HCT116 (cell line): ENCODE results near the gene NYAP1. TPM values are rescaled to one million over a fixed set of nuclear protein-coding genes. Genes with fewer than 3 reads are reported as not detected.

Experiments used
- ATAC-seq: fragments of 200-7000 bp; cut with Tn5 transposase; 2 replicates; pipeline ENCODE4 v1.9.1; 2020; ENCODE audit warnings: mild to moderate bottlenecking, moderate library complexity
- BruUV-seq: library from RNA; stranded (reverse); fragments of 400-500 nt; replicated peaks from 2 replicates; lab custom pipeline; 2021; lab: Mats Ljungman, UMichigan
- CTCF ChIA-PET: fragments of 300-600 bp; sonication (Branson Sonifier 250); formaldehyde crosslinking; loops from one replicate; lab custom pipeline; 2021; ENCODE audit warnings: antibody characterized with exemption; lab: Charles Lee
- POLR2A ChIA-PET: fragments of 300-600, 350-600 bp; sonication (Branson Sonifier 250); formaldehyde crosslinking; loops from one replicate; lab custom pipeline; 2021; ENCODE audit warnings: antibody characterized with exemption; lab: Charles Lee
- RAD21 ChIA-PET, 2 experiments: fragments of 300-600 bp; sonication (Branson Sonifier 250); formaldehyde crosslinking; loops; one replicate each; lab custom pipeline; 2023; ENCODE audit warnings: low total read pairs in 2 of 2; ENCODE audit not compliant: uncharacterized antibody in 2 of 2, unreplicated experiment in 2 of 2, low non-redundant PET in 1 of 2; lab: Charles Lee
- DNase-seq: peaks from one replicate; pipeline ENCODE4 v3.0.0-alpha.2; 2010; ENCODE audit warnings: low read depth, low spot score
- H2AFZ ChIP-seq: fragments of 200-600 bp; shearing (Covaris generic), sonication (generic); 2 replicates; pipeline ENCODE4 v1.6.1; 2017; ENCODE audit warnings: low read depth, mixed run types, mixed read lengths, antibody characterized with exemption, low read length; ENCODE audit not compliant: poor library complexity, severe bottlenecking
- H3K27ac ChIP-seq: 2 replicates; pipeline ENCODE4 v1.5.1; 2012; ENCODE audit warnings: low read depth, low read length
- H3K27me3 ChIP-seq: fragments of 200-600 bp; sonication (generic); 2 replicates; pipeline ENCODE4 v1.6.1; 2016; ENCODE audit warnings: mixed run types, low read length, mixed read lengths; ENCODE audit not compliant: insufficient read depth
- H3K36me3 ChIP-seq, 2 experiments: fragments of 200-500 bp in 1 of 2; fragments of 200-600 bp in 1 of 2; sonication (Bioruptor generic) in 1 of 2; sonication (generic) in 1 of 2; 2 replicates each; pipeline versions ENCODE4 v1.5.1 to v1.6.1; 2014 to 2016; ENCODE audit warnings: low read length in 2 of 2, inconsistent platforms in 1 of 2, mixed read lengths in 1 of 2, mixed run types in 1 of 2; ENCODE audit not compliant: insufficient read depth in 2 of 2, control insufficient read depth in 1 of 2
- H3K4me1 ChIP-seq, 2 experiments: fragments of 200-600 bp in 1 of 2; sonication (generic) in 1 of 2; 2 replicates each; pipeline versions ENCODE4 v1.5.1 to v1.6.1; 2012 to 2017; ENCODE audit warnings: low read length in 2 of 2, inconsistent platforms in 1 of 2, mild to moderate bottlenecking in 1 of 2, mixed read lengths in 1 of 2, mixed run types in 1 of 2, moderate library complexity in 1 of 2; ENCODE audit not compliant: insufficient read depth in 2 of 2, control insufficient read depth in 1 of 2
- H3K4me2 ChIP-seq: fragments of 200-600 bp; sonication (generic); 2 replicates; pipeline ENCODE4 v1.6.1; 2017; ENCODE audit warnings: mixed run types, low read length, mixed read lengths
- H3K4me3 ChIP-seq, 2 experiments: fragments of 200-600 bp in 1 of 2; sonication (generic) in 1 of 2; replicated peaks in 1 of 2; 2 replicates each; pipeline ENCODE4 v1.5.1; 2011 to 2016; ENCODE audit warnings: low read length in 2 of 2, control low read depth in 1 of 2, low read depth in 1 of 2, mild to moderate bottlenecking in 1 of 2, mixed read lengths in 1 of 2, mixed run types in 1 of 2
- H3K79me2 ChIP-seq: fragments of 200-600 bp; sonication (generic); 2 replicates; pipeline ENCODE4 v1.6.1; 2017; ENCODE audit warnings: mild to moderate bottlenecking, mixed run types, low read length, moderate library complexity, mixed read lengths; ENCODE audit not compliant: insufficient read depth
- H3K9ac ChIP-seq: fragments of 200-600 bp; sonication (generic); 2 replicates; pipeline ENCODE4 v1.6.1; 2016; ENCODE audit warnings: low read length, mixed read lengths
- H3K9me2 ChIP-seq: fragments of 200-600 bp; sonication (generic), shearing (Covaris generic); 2 replicates; pipeline ENCODE4 v1.6.1; 2017; ENCODE audit warnings: mixed run types, mild to moderate bottlenecking, moderate library complexity; ENCODE audit not compliant: insufficient read depth
- H3K9me3 ChIP-seq, 2 experiments: fragments of 200-500 bp in 1 of 2; fragments of 200-600 bp in 1 of 2; sonication (Bioruptor generic) in 1 of 2; sonication (generic) in 1 of 2; 2 replicates each; pipeline ENCODE4 v1.6.1; 2014 to 2017; ENCODE audit warnings: low read length in 2 of 2, mixed read lengths in 2 of 2, inconsistent platforms in 1 of 2, low read depth in 1 of 2, mild to moderate bottlenecking in 1 of 2, mixed run types in 1 of 2, moderate library complexity in 1 of 2; ENCODE audit not compliant: control insufficient read depth in 1 of 2, insufficient read depth in 1 of 2
- H4K20me1 ChIP-seq: fragments of 200-600 bp; sonication (generic), shearing (Covaris generic); 2 replicates; pipeline ENCODE4 v1.6.1; 2017; ENCODE audit warnings: mixed run types, mild to moderate bottlenecking, moderate library complexity; ENCODE audit not compliant: insufficient read depth
- CBX3 ChIP-seq: IDR thresholded peaks from 2 replicates; pipeline ENCODE4 v1.6.1; 2012; ENCODE audit warnings: low read depth
- CEBPB ChIP-seq: IDR thresholded peaks from 2 replicates; pipeline ENCODE4 v1.6.1; 2012; ENCODE audit warnings: low read depth
- CTCF ChIP-seq, 3 experiments: fragments of 200-600 bp in 1 of 3; sonication (generic) in 1 of 3; IDR thresholded peaks in 2 of 3; conservative IDR thresholded peaks in 1 of 3; 2 replicates each; pipeline ENCODE4 v1.5.1; 2012 to 2017; ENCODE audit warnings: low read depth in 2 of 3, low read length in 2 of 3, antibody characterized with exemption in 1 of 3, borderline replicate concordance in 1 of 3, control low read depth in 1 of 3, mild to moderate bottlenecking in 1 of 3, mixed read lengths in 1 of 3, mixed run types in 1 of 3, moderate library complexity in 1 of 3; ENCODE audit not compliant: insufficient read depth in 1 of 3
- EZH2 ChIP-seq: fragments of 200-600 bp; sonication (generic); IDR thresholded peaks from 2 replicates; pipeline ENCODE4 v1.6.1; 2017; ENCODE audit warnings: antibody characterized with exemption, mixed run types
- EZH2phosphoT487 ChIP-seq: fragments of 200-600 bp; IDR thresholded peaks from 2 replicates; pipeline ENCODE4 v1.6.1; 2018; ENCODE audit warnings: antibody characterized with exemption, borderline replicate concordance
- FOSL1 ChIP-seq: IDR thresholded peaks from 2 replicates; pipeline ENCODE4 v1.6.1; 2012; ENCODE audit warnings: low read depth
- JUND ChIP-seq: IDR thresholded peaks from 2 replicates; pipeline ENCODE4 v1.6.1; 2012
- POLR2A ChIP-seq: IDR thresholded peaks from 2 replicates; pipeline ENCODE4 v1.7.0; 2011; ENCODE audit warnings: borderline replicate concordance; ENCODE audit not compliant: insufficient read depth, insufficient read length; ENCODE audit errors: extremely low read depth
- REST ChIP-seq: IDR thresholded peaks from 2 replicates; pipeline ENCODE4 v1.6.1; 2012; ENCODE audit warnings: low read depth
- SIN3A ChIP-seq: IDR thresholded peaks from 2 replicates; pipeline ENCODE4 v1.6.1; 2012; ENCODE audit warnings: low read depth
- SP1 ChIP-seq: IDR thresholded peaks from 2 replicates; pipeline ENCODE4 v1.6.1; 2012; ENCODE audit warnings: low read depth
- SRF ChIP-seq: IDR thresholded peaks from 2 replicates; pipeline ENCODE4 v1.6.1; 2012; ENCODE audit warnings: low read depth
- TCF7L2 ChIP-seq: IDR thresholded peaks from 2 replicates; pipeline ENCODE4 v1.7.0; 2011; ENCODE audit warnings: borderline replicate concordance, inconsistent platforms; ENCODE audit not compliant: insufficient read depth, insufficient read length; ENCODE audit errors: extremely low read depth
- YY1 ChIP-seq: IDR thresholded peaks from 2 replicates; pipeline ENCODE4 v1.6.1; 2011; ENCODE audit warnings: low read length, low read depth, moderate library complexity, mild to moderate bottlenecking; ENCODE audit not compliant: insufficient replicate concordance; ENCODE audit errors: extremely low read depth
- ZBTB33 ChIP-seq: IDR thresholded peaks from 2 replicates; pipeline ENCODE4 v1.6.1; 2011; ENCODE audit warnings: mild to moderate bottlenecking, low read length, moderate library complexity; ENCODE audit not compliant: insufficient replicate concordance; ENCODE audit errors: extremely low read depth
- ZFX ChIP-seq: fragments of 450-650 bp; IDR thresholded peaks from 2 replicates; pipeline ENCODE4 v1.6.1; 2017
- ZNF274 ChIP-seq: fragments of 200-500 bp; sonication (Bioruptor generic); IDR thresholded peaks from 2 replicates; pipeline ENCODE4 v1.6.1; 2014; ENCODE audit warnings: mild to moderate bottlenecking, low read depth, low read length, inconsistent platforms
- intact Hi-C: fragments of 100-400 bp; cut with micrococcal nuclease; formaldehyde crosslinking; loops from 2 replicates; pipeline ENCODE4 v1.10.0; 2022
- total RNA-seq: library from RNA; stranded (reverse); gene quantifications from one replicate; pipeline ENCODE4 v1.2.1, GENCODE V29; 2021; ENCODE audit not compliant: unreplicated experiment

The NYAP1 gene
- total RNA-seq, 1 experiment from 2014 or later = 6.7 TPM

GRCh38 chr7:100543586-100543985 is 59.9 kb downstream of the NYAP1 start:
- Histone ChIP-seq H3K79me2 (peaks cover 20% of the 10 kb centered on the region; the same call in 1 of the 2 replicates), H3K4me2 (peak overlapping the region; percentile 79)
- RAD21 ChIA-PET = no interaction called here

More at GRCh38 chr7:100543586-100543985, 59.9 kb downstream of the NYAP1 start:
- Histone ChIP-seq H3K27ac (peak overlapping the region; percentile 95), H3K27me3 (no peaks in the 10 kb centered on the region), H3K9me2 (no peaks in the 10 kb centered on the region), H3K4me3 (no peak overlapping the region), H3K36me3 (no peaks in the 10 kb centered on the region), H2AFZ (no peak overlapping the region), H3K4me1 (peaks cover 56 to 67% of the 10 kb centered on the region in 2 experiments), H4K20me1 (no peaks in the 10 kb centered on the region), H3K9ac (peak overlapping the region; percentile 31), H3K9me3 (no peaks in the 10 kb centered on the region)
- no TSS peak for BruUV-seq
- POLR2A ChIA-PET = no interaction called here
- CTCF ChIA-PET = interaction anchor here (1.1 kb wide), 1 partner anchor 16 kb away, joined by 3 read pairs; no protein-coding TSS in a partner anchor
- no peak for DNase-seq
- intact Hi-C loops = no loop called here
- no peak for ATAC-seq
- TF ChIP-seq POLR2A = no peak
- no peak for TF ChIP-seq SRF
- no peak for TF ChIP-seq ZFX
- TF ChIP-seq SIN3A = no peak
- no peak for TF ChIP-seq CEBPB
- TF ChIP-seq CTCF (IDR thresholded peaks at IDR 0.05 in 2 of 3, conservative IDR thresholded peaks at IDR 0.05 in 1 of 3; ENCODE audit: borderline replicate concordance in 1 of 3, insufficient read depth in 1 of 3, low read depth in 2 of 3, low read length in 2 of 3) = no peak
- no peak for TF ChIP-seq TCF7L2
- TF ChIP-seq YY1 = no peak
- TF ChIP-seq EZH2phosphoT487 = no peak
- TF ChIP-seq FOSL1 = no peak
- no peak for TF ChIP-seq CBX3
- TF ChIP-seq ZNF274 = no peak
- no peak for TF ChIP-seq SP1
- no peak for TF ChIP-seq EZH2
- TF ChIP-seq JUND = no peak
- no peak for TF ChIP-seq ZBTB33
- TF ChIP-seq REST = no peak
